MM.1S (cell line): ENCODE data around the gene AP1B1.

Source experiments
- DNase-seq: peaks from one replicate; pipeline ENCODE4 v3.0.0-alpha.2; 2015
- H2AFZ ChIP-seq: fragments of 300-600 bp; sonication (generic); 2 replicates; pipeline ENCODE4 v1.6.0; 2016; ENCODE audit warnings: antibody characterized with exemption, low read length
- H3F3A ChIP-seq: fragments of 300-600 bp; sonication (generic); 2 replicates; pipeline ENCODE4 v1.6.1; 2016; ENCODE audit warnings: mild to moderate bottlenecking, antibody characterized with exemption, low read length, moderate library complexity, mixed read lengths; ENCODE audit not compliant: insufficient read depth
- H3K27ac ChIP-seq: fragments of 300-600 bp; sonication (generic); 2 replicates; pipeline ENCODE4 v1.5.1; 2016; ENCODE audit warnings: mild to moderate bottlenecking, low read length
- H3K27me3 ChIP-seq: fragments of 300-600 bp; sonication (generic); replicated peaks from 2 replicates; pipeline ENCODE4 v1.6.0; 2016; ENCODE audit warnings: low read length; ENCODE audit not compliant: insufficient read depth
- H3K36me3 ChIP-seq: fragments of 300-600 bp; sonication (generic); replicated peaks from 2 replicates; pipeline ENCODE4 v1.6.1; 2016; ENCODE audit warnings: mild to moderate bottlenecking, low read length, mixed read lengths; ENCODE audit not compliant: insufficient read depth
- H3K4me1 ChIP-seq: fragments of 300-600 bp; sonication (generic); 2 replicates; pipeline ENCODE4 v1.6.1; 2016; ENCODE audit warnings: low read length, mixed read lengths
- H3K4me2 ChIP-seq: fragments of 300-600 bp; sonication (generic); 2 replicates; pipeline ENCODE4 v1.6.0; 2016; ENCODE audit warnings: low read depth, low read length
- H3K4me3 ChIP-seq: fragments of 300-600 bp; sonication (generic); 2 replicates; pipeline ENCODE4 v1.5.1; 2016; ENCODE audit warnings: low read length, mixed read lengths
- H3K79me2 ChIP-seq: fragments of 300-600 bp; sonication (generic); 2 replicates; pipeline ENCODE4 v1.6.1; 2016; ENCODE audit warnings: mixed run types, low read length, mixed read lengths
- H3K9ac ChIP-seq: fragments of 300-600 bp; sonication (generic); 2 replicates; pipeline ENCODE4 v1.6.1; 2016; ENCODE audit warnings: low read length, mixed read lengths
- H3K9me2 ChIP-seq: fragments of 300-600 bp; sonication (generic); replicated peaks from 2 replicates; pipeline ENCODE4 v1.6.1; 2016; ENCODE audit warnings: mild to moderate bottlenecking, low read length, mixed read lengths; ENCODE audit not compliant: insufficient read depth
- H3K9me3 ChIP-seq: fragments of 300-600 bp; sonication (generic); replicated peaks from 2 replicates; pipeline ENCODE4 v1.6.1; 2016; ENCODE audit warnings: mild to moderate bottlenecking, low read length, mixed read lengths; ENCODE audit not compliant: insufficient read depth
- H4K20me1 ChIP-seq: fragments of 300-600 bp; sonication (generic); 2 replicates; pipeline ENCODE4 v1.6.1; 2016; ENCODE audit warnings: mild to moderate bottlenecking, low read length, moderate library complexity, mixed read lengths; ENCODE audit not compliant: insufficient read depth
- CTCF ChIP-seq: fragments of 300-600 bp; sonication (generic); IDR thresholded peaks from 2 replicates; pipeline ENCODE4 v1.5.1; 2016; ENCODE audit warnings: antibody characterized with exemption, low read length, mixed read lengths
- EZH2 ChIP-seq: fragments of 300-600 bp; sonication (generic); optimal IDR thresholded peaks from 2 replicates; pipeline ENCODE3; 2017; ENCODE audit warnings: low read depth, mild to moderate bottlenecking, antibody characterized with exemption, low read length, mixed read lengths
- EZH2phosphoT487 ChIP-seq: fragments of 300-600 bp; sonication (generic); IDR thresholded peaks from 2 replicates; pipeline ENCODE4 v1.6.1; 2018; ENCODE audit warnings: antibody characterized with exemption, low read length

Gene AP1B1

GRCh38 chr22:29344137-29344536 lies 44.2 kb downstream of the AP1B1 start:
- no peaks in the 10 kb centered on the region for H3K9me3 ChIP-seq
- no peak for DNase-seq
- H3K4me2 ChIP-seq: no peak overlapping the region
- H3K4me3 ChIP-seq: no peak overlapping the region
- TF ChIP-seq CTCF (no peak), EZH2 (no peak), EZH2phosphoT487 (no peak)
- no peaks in the 10 kb centered on the region for H3F3A ChIP-seq
- no peaks in the 10 kb centered on the region for H3K9me2 ChIP-seq
- H3K9ac ChIP-seq: no peak overlapping the region
- H3K36me3 ChIP-seq: 0 out of 2 replicates have a peak, but pooled peaks cover 6% of the 10 kb centered on the region
- no peaks in the 10 kb centered on the region for H3K79me2 ChIP-seq
- no peak overlapping the region for H2AFZ ChIP-seq
- H3K4me1 ChIP-seq: no peaks in the 10 kb centered on the region
- H3K27ac ChIP-seq: no peak overlapping the region
- no peaks in the 10 kb centered on the region for H4K20me1 ChIP-seq
- no peaks in the 10 kb centered on the region for H3K27me3 ChIP-seq

GRCh38 chr22:29343313-29343805 lies 45.0 kb downstream of the AP1B1 start:
- Histone ChIP-seq H3K9ac (no peak overlapping the region), H3K4me3 (no peak overlapping the region), H3K36me3 (0 out of 2 replicates have a peak, but pooled peaks cover 6% of the 10 kb centered on the region), H3K4me2 (no peak overlapping the region), H3K9me3 (no peaks in the 10 kb centered on the region), H3F3A (no peaks in the 10 kb centered on the region), H3K27me3 (no peaks in the 10 kb centered on the region), H4K20me1 (no peaks in the 10 kb centered on the region), H3K79me2 (no peaks in the 10 kb centered on the region), H2AFZ (no peak overlapping the region), H3K4me1 (no peaks in the 10 kb centered on the region), H3K9me2 (no peaks in the 10 kb centered on the region), H3K27ac (no peak overlapping the region)
- no peak for DNase-seq
- TF ChIP-seq EZH2phosphoT487: no peak
- no peak for TF ChIP-seq CTCF
- no peak for TF ChIP-seq EZH2

GRCh38 chr22:29342577-29343312 lies 45.6 kb downstream of the AP1B1 start:
- no peak overlapping the region for H3K27ac ChIP-seq
- H3K36me3 ChIP-seq: 0 out of 2 replicates have a peak, but pooled peaks cover 3% of the 10 kb centered on the region
- H3K9me2 ChIP-seq: no peaks in the 10 kb centered on the region
- no peak overlapping the region for H2AFZ ChIP-seq
- no peaks in the 10 kb centered on the region for H3K9me3 ChIP-seq
- no peak overlapping the region for H3K9ac ChIP-seq
- H3K79me2 ChIP-seq: no peaks in the 10 kb centered on the region
- no peak for DNase-seq
- H3F3A ChIP-seq: no peaks in the 10 kb centered on the region
- no peak overlapping the region for H3K4me3 ChIP-seq
- H3K4me1 ChIP-seq: no peaks in the 10 kb centered on the region
- H3K4me2 ChIP-seq: no peak overlapping the region
- no peaks in the 10 kb centered on the region for H4K20me1 ChIP-seq
- no peaks in the 10 kb centered on the region for H3K27me3 ChIP-seq
- TF ChIP-seq EZH2: no peak
- TF ChIP-seq EZH2phosphoT487: no peak
- no peak for TF ChIP-seq CTCF
